OCI-LY3 (cell line): Measurements from ENCODE around the gene SIAH3.

Experiments used
- H2AFZ ChIP-seq: fragments of 200-600, 300-600 bp; shearing (Covaris generic); 2 replicates; pipeline ENCODE4 v1.6.0; 2014; ENCODE audit warnings: antibody characterized with exemption, low read depth, low read length
- H3K27ac ChIP-seq: fragments of 200-600, 300-600 bp; sonication (generic); 2 replicates; pipeline ENCODE4 v1.5.1; 2014; ENCODE audit warnings: mild to moderate bottlenecking, low read length, moderate library complexity, mixed read lengths
- H3K27me3 ChIP-seq: fragments of 200-600, 300-600 bp; sonication (generic); 2 replicates; pipeline ENCODE4 v1.6.1; 2014; ENCODE audit warnings: low read depth, low read length, mixed read lengths
- H3K36me3 ChIP-seq: fragments of 200-600, 300-600 bp; sonication (generic); replicated peaks from 2 replicates; pipeline ENCODE3; 2014; ENCODE audit warnings: low read depth, low read length, mixed read lengths
- H3K4me1 ChIP-seq: fragments of 300-600, 200-600 bp; sonication (generic); 2 replicates; pipeline ENCODE4 v1.6.1; 2014; ENCODE audit warnings: low read length, mixed read lengths
- H3K4me2 ChIP-seq: fragments of 200-600, 300-600 bp; sonication (generic); 2 replicates; pipeline ENCODE4 v1.6.1; 2014; ENCODE audit warnings: low read length, mixed read lengths
- H3K4me3 ChIP-seq: fragments of 300-600, 200-600 bp; sonication (generic); 2 replicates; pipeline ENCODE4 v1.5.1; 2014; ENCODE audit warnings: antibody characterized with exemption, mild to moderate bottlenecking, low read length, moderate library complexity
- H3K79me2 ChIP-seq: fragments of 300-600, 200-600 bp; shearing (Covaris generic); 2 replicates; pipeline ENCODE4 v1.6.1; 2014; ENCODE audit warnings: mild to moderate bottlenecking, low read length, mixed read lengths
- H3K9ac ChIP-seq: fragments of 300-600, 200-600 bp; shearing (Covaris generic); 2 replicates; pipeline ENCODE4 v1.6.0; 2014; ENCODE audit warnings: mild to moderate bottlenecking, low read length, moderate library complexity
- H3K9me3 ChIP-seq: fragments of 200-600, 300-600 bp; shearing (Covaris generic); 2 replicates; pipeline ENCODE4 v1.6.1; 2014; ENCODE audit warnings: low read length, mixed read lengths; ENCODE audit not compliant: insufficient read depth
- H4K20me1 ChIP-seq: fragments of 200-600, 300-600 bp; sonication (generic); 2 replicates; pipeline ENCODE4 v1.6.1; 2016; ENCODE audit warnings: low read length, mixed read lengths; ENCODE audit not compliant: insufficient read depth
- CTCF ChIP-seq: fragments of 200-600, 300-600 bp; sonication (generic); IDR thresholded peaks from 2 replicates; pipeline ENCODE4 v1.5.1; 2014; ENCODE audit warnings: antibody characterized with exemption, low read length, low read depth
- EZH2phosphoT487 ChIP-seq: fragments of 200-600 bp; shearing (Covaris generic); IDR thresholded peaks from 2 replicates; pipeline ENCODE4 v1.6.1; 2018; ENCODE audit warnings: antibody characterized with exemption, mixed run types, low read depth

Gene SIAH3

GRCh38 chr13:45783346-45784043, 68.1 kb downstream of the SIAH3 start:
- H3K4me1 ChIP-seq, result no peaks in the 10 kb centered on the region
- H4K20me1 ChIP-seq, result no peaks in the 10 kb centered on the region
- no peak overlapping the region for H3K4me3 ChIP-seq
- no peak overlapping the region for H3K4me2 ChIP-seq
- H3K9ac ChIP-seq, result no peak overlapping the region
- TF ChIP-seq EZH2phosphoT487 (no peak), CTCF (no peak)
- H3K27ac ChIP-seq, result no peak overlapping the region
- H3K36me3 ChIP-seq, result no peaks in the 10 kb centered on the region
- no peaks in the 10 kb centered on the region for H3K9me3 ChIP-seq
- no peak overlapping the region for H2AFZ ChIP-seq
- H3K79me2 ChIP-seq, result no peaks in the 10 kb centered on the region
- 0 out of 2 replicates have a peak, but pooled peaks cover 2% of the 10 kb centered on the region for H3K27me3 ChIP-seq

GRCh38 chr13:45782327-45783045, 69.1 kb downstream of the SIAH3 start:
- Histone ChIP-seq H3K9ac (no peak overlapping the region), H2AFZ (no peak overlapping the region), H3K79me2 (no peaks in the 10 kb centered on the region), H3K4me1 (no peaks in the 10 kb centered on the region), H3K9me3 (no peaks in the 10 kb centered on the region), H3K36me3 (no peaks in the 10 kb centered on the region), H4K20me1 (no peaks in the 10 kb centered on the region), H3K4me2 (no peak overlapping the region), H3K4me3 (no peak overlapping the region), H3K27ac (no peak overlapping the region), H3K27me3 (0 out of 2 replicates have a peak, but pooled peaks cover 5% of the 10 kb centered on the region)
- no peak for TF ChIP-seq CTCF
- TF ChIP-seq EZH2phosphoT487, result no peak

- no peak overlapping the region for H3K9ac ChIP-seq
- no peak overlapping the region for H3K4me3 ChIP-seq
- no peaks in the 10 kb centered on the region for H3K9me3 ChIP-seq
- no peak overlapping the region for H2AFZ ChIP-seq
- 0 out of 2 replicates have a peak, but pooled peaks cover 5% of the 10 kb centered on the region for H3K27me3 ChIP-seq
- H3K79me2 ChIP-seq, result no peaks in the 10 kb centered on the region
- no peak overlapping the region for H3K27ac ChIP-seq
- H3K4me2 ChIP-seq, result no peak overlapping the region
- H3K36me3 ChIP-seq, result no peaks in the 10 kb centered on the region
- H4K20me1 ChIP-seq, result no peaks in the 10 kb centered on the region
- H3K4me1 ChIP-seq, result no peaks in the 10 kb centered on the region
- TF ChIP-seq CTCF, result no peak
- no peak for TF ChIP-seq EZH2phosphoT487
These were observed 69.8 kb downstream of the SIAH3 start for GRCh38 chr13:45781553-45782326.

GRCh38 chr13:45779901-45780300, 71.7 kb downstream of the SIAH3 start:
- TF ChIP-seq EZH2phosphoT487 (no peak), CTCF (no peak)
- no peaks in the 10 kb centered on the region for H3K36me3 ChIP-seq

More at GRCh38 chr13:45779901-45780300, 71.7 kb downstream of the SIAH3 start:
- H3K9me3 ChIP-seq, result no peaks in the 10 kb centered on the region
- H3K9ac ChIP-seq, result no peak overlapping the region
- H3K79me2 ChIP-seq, result no peaks in the 10 kb centered on the region
- no peak overlapping the region for H3K4me3 ChIP-seq
- H3K4me1 ChIP-seq, result no peaks in the 10 kb centered on the region
- H3K27ac ChIP-seq, result no peak overlapping the region
- 0 out of 2 replicates have a peak, but pooled peaks cover 9% of the 10 kb centered on the region for H3K27me3 ChIP-seq
- no peaks in the 10 kb centered on the region for H4K20me1 ChIP-seq
- no peak overlapping the region for H3K4me2 ChIP-seq
- H2AFZ ChIP-seq, result no peak overlapping the region
